ENCODE data around the gene ZCCHC7. TPM values are rescaled to one million over a fixed set of nuclear protein-coding genes. Genes with fewer than 3 reads are reported as not detected.

Gene ZCCHC7
- polyA plus RNA-seq, 1 donor from 2014 or later: 10.9 TPM

DNA sequence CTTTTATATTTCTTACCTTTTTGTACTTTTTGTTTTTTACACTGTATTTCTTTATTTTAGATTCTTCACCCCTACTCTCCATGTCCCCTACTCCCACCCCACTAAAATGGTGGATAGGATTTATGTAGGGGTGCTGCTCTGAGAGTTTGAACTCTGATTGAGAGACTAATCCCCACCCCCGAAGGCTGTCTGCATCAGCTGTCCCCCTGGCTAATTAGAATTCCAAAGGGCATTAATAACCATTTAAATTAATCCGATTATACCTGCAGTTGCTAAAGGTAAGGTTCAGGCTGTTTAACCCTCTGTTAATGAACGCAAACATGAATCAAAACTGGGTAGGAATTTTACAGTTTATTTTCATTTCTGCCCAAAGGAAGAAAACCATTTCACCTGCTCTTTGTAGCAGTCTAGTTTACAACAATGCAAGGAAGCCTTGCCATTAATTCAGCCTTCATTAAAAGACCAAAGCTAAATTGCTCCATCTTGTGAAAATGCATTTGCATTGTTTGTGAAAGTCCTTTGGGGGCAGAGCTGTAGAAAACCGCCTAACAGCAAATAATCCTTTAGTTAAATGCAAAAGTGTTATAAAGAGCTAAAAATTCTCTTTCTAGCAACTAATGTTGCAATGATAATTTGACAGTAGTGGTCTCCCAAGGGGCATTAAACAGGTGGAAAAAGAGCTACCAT lies 71.2 kb downstream of the ZCCHC7 start:
- no peaks in the 10 kb centered on the region for H4K20me1 ChIP-seq (ENCODE audit: insufficient read depth)
- no peak overlapping the region for H3K27ac ChIP-seq (ENCODE audit: low read length)
- no peak overlapping the region for H3K9ac ChIP-seq (ENCODE audit: low read length)
- H3K79me2 ChIP-seq (replicated peaks; ENCODE audit: insufficient read depth, low read length): no peaks in the 10 kb centered on the region
- no peak overlapping the region for H3K4me2 ChIP-seq (ENCODE audit: low read length)
- TF ChIP-seq EZH2 (IDR thresholded peaks at IDR 0.05; ENCODE audit: borderline replicate concordance, insufficient read depth, low read length, poor library complexity, severe bottlenecking): no peak
- no peak for TF ChIP-seq MXI1 (conservative IDR thresholded peaks at IDR 0.05; ENCODE audit: poor library complexity, severe bottlenecking)
- TF ChIP-seq SMC3 (conservative IDR thresholded peaks at IDR 0.05; ENCODE audit: poor library complexity): no peak
- TF ChIP-seq EP300 (conservative IDR thresholded peaks at IDR 0.05; ENCODE audit: poor library complexity, severe bottlenecking): no peak
- TF ChIP-seq, protein P1, sequence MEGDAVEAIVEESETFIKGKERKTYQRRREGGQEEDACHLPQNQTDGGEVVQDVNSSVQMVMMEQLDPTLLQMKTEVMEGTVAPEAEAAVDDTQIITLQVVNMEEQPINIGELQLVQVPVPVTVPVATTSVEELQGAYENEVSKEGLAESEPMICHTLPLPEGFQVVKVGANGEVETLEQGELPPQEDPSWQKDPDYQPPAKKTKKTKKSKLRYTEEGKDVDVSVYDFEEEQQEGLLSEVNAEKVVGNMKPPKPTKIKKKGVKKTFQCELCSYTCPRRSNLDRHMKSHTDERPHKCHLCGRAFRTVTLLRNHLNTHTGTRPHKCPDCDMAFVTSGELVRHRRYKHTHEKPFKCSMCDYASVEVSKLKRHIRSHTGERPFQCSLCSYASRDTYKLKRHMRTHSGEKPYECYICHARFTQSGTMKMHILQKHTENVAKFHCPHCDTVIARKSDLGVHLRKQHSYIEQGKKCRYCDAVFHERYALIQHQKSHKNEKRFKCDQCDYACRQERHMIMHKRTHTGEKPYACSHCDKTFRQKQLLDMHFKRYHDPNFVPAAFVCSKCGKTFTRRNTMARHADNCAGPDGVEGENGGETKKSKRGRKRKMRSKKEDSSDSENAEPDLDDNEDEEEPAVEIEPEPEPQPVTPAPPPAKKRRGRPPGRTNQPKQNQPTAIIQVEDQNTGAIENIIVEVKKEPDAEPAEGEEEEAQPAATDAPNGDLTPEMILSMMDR (IDR thresholded peaks at IDR 0.05; ENCODE audit: poor library complexity, severe bottlenecking): no peak
- TF ChIP-seq RAD21 (conservative IDR thresholded peaks at IDR 0.05): no peak
- no peak for TF ChIP-seq TAF1 (IDR thresholded peaks at IDR 0.05; ENCODE audit: low read depth)
- TF ChIP-seq REST (IDR thresholded peaks at IDR 0.05; ENCODE audit: borderline replicate concordance): no peak
- no peak for TF ChIP-seq POLR2AphosphoS5 (IDR thresholded peaks at IDR 0.05)
- no peaks in the 10 kb centered on the region for H3K36me3 ChIP-seq (ENCODE audit: insufficient read depth, low read length)
- no peaks in the 10 kb centered on the region for H3F3A ChIP-seq (ENCODE audit: insufficient read depth, low read length, poor library complexity, severe bottlenecking)
- H3K27me3 ChIP-seq (ENCODE audit: insufficient read depth, low read depth, low read length): no peaks in the 10 kb centered on the region
- no peak overlapping the region for H3K4me3 ChIP-seq (ENCODE audit: low read length)
- H3K9me3 ChIP-seq (ENCODE audit: low read length): no peaks in the 10 kb centered on the region
- no peaks in the 10 kb centered on the region for H3K9me2 ChIP-seq (ENCODE audit: insufficient read depth, low read length)
- no peak overlapping the region for H2AFZ ChIP-seq (ENCODE audit: low read depth, low read length)

GRCh38 chr9:37192803-37193202 lies 72.4 kb downstream of the ZCCHC7 start:
- H3K27me3 ChIP-seq (ENCODE audit: insufficient read depth, low read depth, low read length): no peaks in the 10 kb centered on the region
- no peaks in the 10 kb centered on the region for H3K79me2 ChIP-seq (replicated peaks; ENCODE audit: insufficient read depth, low read length)
- TF ChIP-seq REST (IDR thresholded peaks at IDR 0.05; ENCODE audit: borderline replicate concordance): no peak
- no peak for TF ChIP-seq EZH2 (IDR thresholded peaks at IDR 0.05; ENCODE audit: borderline replicate concordance, insufficient read depth, low read length, poor library complexity, severe bottlenecking)
- TF ChIP-seq MXI1 (conservative IDR thresholded peaks at IDR 0.05; ENCODE audit: poor library complexity, severe bottlenecking): no peak
- TF ChIP-seq POLR2AphosphoS5 (IDR thresholded peaks at IDR 0.05): no peak
- H4K20me1 ChIP-seq (ENCODE audit: insufficient read depth): no peaks in the 10 kb centered on the region
- H3K36me3 ChIP-seq (ENCODE audit: insufficient read depth, low read length): no peaks in the 10 kb centered on the region
- H3K4me3 ChIP-seq (ENCODE audit: low read length): no peak overlapping the region
- H3K9ac ChIP-seq (ENCODE audit: low read length): no peak overlapping the region
- no peak overlapping the region for H2AFZ ChIP-seq (ENCODE audit: low read depth, low read length)
- H3K27ac ChIP-seq (ENCODE audit: low read length): no peak overlapping the region
- no peaks in the 10 kb centered on the region for H3F3A ChIP-seq (ENCODE audit: insufficient read depth, low read length, poor library complexity, severe bottlenecking)
- H3K4me2 ChIP-seq (ENCODE audit: low read length): no peak overlapping the region
- H3K9me2 ChIP-seq (ENCODE audit: insufficient read depth, low read length): no peaks in the 10 kb centered on the region
- no peaks in the 10 kb centered on the region for H3K9me3 ChIP-seq (ENCODE audit: low read length)

All from neural cell (in vitro differentiated cells).